ENCODE measurements around the gene UBB. TPM values are rescaled to one million over a fixed set of nuclear protein-coding genes. Genes with fewer than 3 reads are reported as not detected.

UBB gene
- total RNA-seq, 4 donors from 2014 or later, result 535 to 1,039 (median 667) TPM

GRCh38 chr17:16343569-16343968, 37.3 kb upstream of the UBB start:
- no peak for DNase-seq
- H3K27ac ChIP-seq, result no peak overlapping the region
- H3K4me3 ChIP-seq, result no peak overlapping the region
- intact Hi-C loops (cut with DNase I; ENCODE audit: low total_unique reads), result no loop called here
- H3K36me3 ChIP-seq, result no peaks in the 10 kb centered on the region
- no peaks in the 10 kb centered on the region for H3K27me3 ChIP-seq
- TF ChIP-seq CTCF (IDR thresholded peaks at IDR 0.05) (no peak), POLR2A (IDR thresholded peaks at IDR 0.05) (no peak)
- H3K4me1 ChIP-seq, result no peaks in the 10 kb centered on the region
- no peaks in the 10 kb centered on the region for H3K9me3 ChIP-seq

- Histone ChIP-seq H3K4me3 (no peak overlapping the region), H3K4me1 (no peaks in the 10 kb centered on the region), H3K27me3 (no peaks in the 10 kb centered on the region), H3K27ac (no peak overlapping the region), H3K9me3 (no peaks in the 10 kb centered on the region), H3K36me3 (no peaks in the 10 kb centered on the region)
- TF ChIP-seq POLR2A (IDR thresholded peaks at IDR 0.05) (no peak), CTCF (IDR thresholded peaks at IDR 0.05) (no peak)
- intact Hi-C loops (cut with DNase I; ENCODE audit: low total_unique reads), result no loop called here
- DNase-seq, result no peak
Observed at GRCh38 chr17:16345565-16345964, 35.3 kb upstream of the UBB start.

- Histone ChIP-seq H3K27me3 (no peaks in the 10 kb centered on the region), H3K4me3 (no peak overlapping the region), H3K9me3 (no peaks in the 10 kb centered on the region), H3K4me1 (no peaks in the 10 kb centered on the region), H3K27ac (no peak overlapping the region), H3K36me3 (no peaks in the 10 kb centered on the region)
- intact Hi-C loops (cut with DNase I; ENCODE audit: low total_unique reads), result no loop called here
- TF ChIP-seq CTCF (IDR thresholded peaks at IDR 0.05), result no peak
- no peak for TF ChIP-seq POLR2A (IDR thresholded peaks at IDR 0.05)
- no peak for DNase-seq
Observed at GRCh38 chr17:16346721-16347271, 34.1 kb upstream of the UBB start.

GRCh38 chr17:16348586-16348985, 32.3 kb upstream of the UBB start:
- Histone ChIP-seq H3K4me3 (no peak overlapping the region), H3K27me3 (no peaks in the 10 kb centered on the region), H3K4me1 (no peaks in the 10 kb centered on the region), H3K27ac (no peak overlapping the region), H3K9me3 (no peaks in the 10 kb centered on the region), H3K36me3 (no peaks in the 10 kb centered on the region)
- intact Hi-C loops (cut with DNase I; ENCODE audit: low total_unique reads), result no loop called here
- DNase-seq, result no peak
- TF ChIP-seq CTCF (IDR thresholded peaks at IDR 0.05), result no peak
- TF ChIP-seq POLR2A (IDR thresholded peaks at IDR 0.05), result no peak

- no peak for TF ChIP-seq CTCF (IDR thresholded peaks at IDR 0.05)
- intact Hi-C loops (cut with DNase I; ENCODE audit: low total_unique reads), result no loop called here
- Histone ChIP-seq H3K36me3 (no peaks in the 10 kb centered on the region), H3K9me3 (no peaks in the 10 kb centered on the region), H3K4me1 (no peaks in the 10 kb centered on the region), H3K27me3 (no peaks in the 10 kb centered on the region), H3K4me3 (no peak overlapping the region), H3K27ac (no peak overlapping the region)
- DNase-seq, result no peak
Observed at GRCh38 chr17:16349431-16349830, 31.5 kb upstream of the UBB start.
